ENCODE measurements around the gene PSMB10.

The PSMB10 gene

DNA sequence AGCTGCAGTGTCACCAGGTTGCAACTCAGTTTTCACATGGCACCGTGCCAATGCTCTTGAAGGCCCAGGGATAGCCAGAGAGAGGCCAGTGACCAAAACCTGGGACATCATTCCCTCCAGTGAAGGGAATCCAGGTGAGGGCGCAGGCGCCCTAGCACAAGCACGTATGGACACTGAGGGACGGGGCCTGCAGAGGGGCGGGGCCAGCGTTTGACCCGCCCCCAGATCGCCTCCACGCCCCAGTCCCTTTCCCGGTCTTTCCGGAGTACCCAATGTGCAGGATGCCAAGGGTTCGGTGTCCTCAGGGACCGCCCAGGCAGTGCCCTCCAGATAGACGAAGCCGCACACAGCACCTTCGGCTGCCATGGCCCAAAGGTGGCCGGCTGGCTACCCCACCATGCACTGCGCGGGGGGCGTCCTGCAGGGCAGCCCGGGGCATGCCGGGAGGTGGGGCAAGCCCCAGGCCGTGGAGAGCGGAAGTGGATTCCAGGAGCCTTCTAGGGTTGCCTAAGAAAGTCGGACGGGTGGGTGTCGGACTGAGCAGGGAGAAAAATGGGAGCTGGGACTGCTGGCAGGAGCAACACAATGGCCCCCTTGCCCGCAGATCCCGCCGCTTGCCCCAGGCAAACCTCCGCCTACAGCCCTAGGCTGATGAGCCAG lies 27.1 kb upstream of the PSMB10 start:
- DNase-seq (ENCODE audit: low spot score): no peak

DNA sequence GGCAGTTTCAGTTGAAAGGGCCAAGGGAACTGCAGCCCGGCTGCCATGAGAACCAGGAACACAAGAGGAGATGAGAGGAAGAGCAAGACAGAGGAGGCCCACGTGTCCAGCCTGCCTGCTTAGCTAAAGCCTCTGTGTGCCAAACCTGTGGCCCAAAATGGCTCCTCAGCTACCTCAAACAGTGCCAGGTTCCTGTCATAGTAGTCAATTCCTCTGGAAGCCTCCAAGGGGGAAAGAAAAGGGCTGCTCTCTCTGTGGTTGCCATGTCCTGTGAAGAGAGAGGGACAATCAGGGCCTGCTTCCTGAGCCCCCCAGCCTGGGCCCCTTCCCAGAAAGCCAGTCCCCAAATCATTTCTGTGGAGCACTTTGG lies 26.6 kb upstream of the PSMB10 start:
- DNase-seq (ENCODE audit: low spot score): no peak

GRCh38 chr16:67962135-67962534 lies 25.5 kb upstream of the PSMB10 start:
- no peak for DNase-seq (ENCODE audit: low spot score)

- DNase-seq (ENCODE audit: low spot score): no peak
Observed at GRCh38 chr16:67961551-67961957, 24.9 kb upstream of the PSMB10 start.

DNA sequence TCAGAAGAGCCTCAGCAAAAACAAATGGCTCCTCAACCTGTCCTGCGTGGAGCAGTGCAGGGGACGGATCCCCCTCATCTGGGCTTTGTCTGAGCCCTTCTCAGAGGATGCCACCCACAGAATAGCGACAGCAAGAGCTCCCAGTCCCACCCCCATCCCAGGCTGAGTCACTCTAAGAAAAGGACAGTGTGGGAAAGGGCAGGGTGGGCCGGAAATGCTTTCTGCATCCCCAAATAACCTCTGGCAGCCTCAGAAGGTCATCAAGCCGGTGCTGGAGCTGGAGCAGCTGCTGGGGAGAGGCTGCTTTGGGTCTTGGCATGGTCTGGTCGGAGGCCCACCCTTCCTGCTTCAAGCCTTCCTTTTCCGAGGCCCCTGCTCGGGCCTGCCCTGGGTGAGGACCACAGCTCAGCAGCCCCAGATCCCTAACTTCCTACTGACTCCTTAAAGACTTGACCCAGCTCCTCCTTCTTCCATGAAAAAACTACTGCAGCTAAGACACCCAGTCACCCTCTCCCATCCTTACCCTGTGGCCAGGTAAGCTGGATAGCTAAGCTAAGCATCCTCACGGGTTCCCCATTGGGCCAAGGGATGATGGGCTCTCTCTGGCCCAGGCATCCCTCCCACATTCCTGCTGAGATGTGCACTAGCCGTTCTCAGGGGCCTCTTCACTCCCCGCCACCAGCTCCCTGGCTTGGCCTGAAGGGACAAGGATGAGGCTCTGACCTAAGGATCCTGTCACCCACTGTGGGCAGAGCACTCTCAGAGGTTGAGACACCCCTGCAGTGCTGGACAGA lies 23.1 kb upstream of the PSMB10 start:
- no peak for DNase-seq (ENCODE audit: low spot score)

DNA sequence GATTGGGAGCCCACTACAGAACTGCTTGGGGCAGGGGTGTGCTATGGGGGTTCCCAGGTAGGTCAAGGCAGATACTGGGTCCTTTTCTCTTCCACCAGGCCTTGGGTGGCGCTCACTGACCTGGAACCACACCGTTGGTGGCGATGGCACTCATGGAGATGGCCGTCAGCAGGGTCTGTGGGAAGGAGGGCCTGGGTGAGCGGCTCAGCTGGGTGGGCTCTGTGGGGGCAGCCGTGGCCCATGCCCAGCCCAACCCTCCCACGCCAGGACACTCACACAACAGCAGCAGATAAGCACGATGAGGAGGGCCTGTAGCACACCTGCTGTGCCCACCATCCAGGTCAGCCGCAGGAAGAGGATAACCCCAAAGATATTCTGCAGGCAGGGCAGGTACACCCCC lies 21.0 kb upstream of the PSMB10 start:
- no peak for DNase-seq (ENCODE audit: low spot score)

DNA sequence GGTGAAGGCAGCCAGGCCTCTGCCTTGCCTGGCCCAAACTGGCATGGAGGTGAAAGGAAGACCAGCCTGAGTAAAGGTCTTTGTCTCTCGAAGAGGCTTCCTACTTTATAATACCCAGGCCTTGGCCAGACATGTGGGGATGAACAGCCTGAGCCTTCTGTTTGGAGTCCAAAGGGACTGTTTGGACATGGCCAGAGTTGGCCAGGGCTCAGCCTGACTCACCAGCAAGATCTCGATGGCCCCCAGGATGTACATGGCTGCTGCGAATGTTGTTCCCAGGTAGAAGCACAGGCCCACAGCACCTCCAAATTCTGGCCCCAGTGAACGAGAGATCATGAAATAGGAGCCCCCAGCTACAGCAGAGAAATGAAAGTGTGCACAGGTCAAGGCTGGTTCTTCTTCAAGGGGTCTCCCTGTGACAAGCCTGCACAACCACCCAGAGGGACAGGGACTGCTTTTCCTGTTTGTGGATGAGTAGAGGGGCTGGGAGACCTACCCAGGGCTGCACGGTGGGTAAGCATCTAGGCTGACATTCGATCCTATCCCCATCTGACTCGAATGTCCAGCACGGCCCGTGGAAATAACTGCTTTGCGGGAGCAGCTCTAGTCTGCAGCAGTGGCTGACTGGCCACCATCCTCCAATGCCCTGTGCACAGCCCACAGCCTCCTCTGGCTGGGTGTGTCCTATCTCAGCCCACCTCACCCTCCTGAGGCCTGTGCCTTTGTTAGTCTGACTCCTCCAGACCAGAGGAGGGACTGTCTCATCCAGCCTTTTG lies 18.0 kb upstream of the PSMB10 start:
- DNase-seq (ENCODE audit: low spot score): no peak

GRCh38 chr16:67953641-67954375 lies 17.2 kb upstream of the PSMB10 start:
- DNase-seq (ENCODE audit: low spot score): no peak

DNA sequence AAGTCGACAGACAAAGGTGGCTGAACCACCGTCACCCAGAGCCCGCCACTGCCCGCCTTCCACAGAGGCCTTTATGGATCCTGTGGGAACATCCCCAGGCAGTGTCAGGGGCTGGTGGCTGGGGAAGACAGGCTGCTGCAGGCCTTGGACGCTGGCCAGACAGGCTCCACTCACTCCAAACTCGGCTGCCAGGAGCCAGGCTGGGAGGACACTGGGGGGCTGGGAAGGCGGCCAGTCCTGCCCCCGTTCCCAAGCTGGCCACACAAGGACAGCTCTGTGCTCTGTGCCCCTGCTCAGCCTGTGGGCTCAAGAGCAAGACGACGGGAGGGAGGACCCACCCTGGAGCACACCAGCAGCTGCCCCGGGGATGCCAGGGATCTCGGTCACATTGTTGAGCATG lies 14.8 kb upstream of the PSMB10 start:
- DNase-seq (ENCODE audit: low spot score): no peak

GRCh38 chr16:67950335-67950843 lies 13.7 kb upstream of the PSMB10 start:
- no peak for DNase-seq (ENCODE audit: low spot score)

GRCh38 chr16:67949645-67950044 lies 13.0 kb upstream of the PSMB10 start:
- no peak for DNase-seq (ENCODE audit: low spot score)

GRCh38 chr16:67948015-67948414 lies 11.4 kb upstream of the PSMB10 start:
- no peak for DNase-seq (ENCODE audit: low spot score)

DNA sequence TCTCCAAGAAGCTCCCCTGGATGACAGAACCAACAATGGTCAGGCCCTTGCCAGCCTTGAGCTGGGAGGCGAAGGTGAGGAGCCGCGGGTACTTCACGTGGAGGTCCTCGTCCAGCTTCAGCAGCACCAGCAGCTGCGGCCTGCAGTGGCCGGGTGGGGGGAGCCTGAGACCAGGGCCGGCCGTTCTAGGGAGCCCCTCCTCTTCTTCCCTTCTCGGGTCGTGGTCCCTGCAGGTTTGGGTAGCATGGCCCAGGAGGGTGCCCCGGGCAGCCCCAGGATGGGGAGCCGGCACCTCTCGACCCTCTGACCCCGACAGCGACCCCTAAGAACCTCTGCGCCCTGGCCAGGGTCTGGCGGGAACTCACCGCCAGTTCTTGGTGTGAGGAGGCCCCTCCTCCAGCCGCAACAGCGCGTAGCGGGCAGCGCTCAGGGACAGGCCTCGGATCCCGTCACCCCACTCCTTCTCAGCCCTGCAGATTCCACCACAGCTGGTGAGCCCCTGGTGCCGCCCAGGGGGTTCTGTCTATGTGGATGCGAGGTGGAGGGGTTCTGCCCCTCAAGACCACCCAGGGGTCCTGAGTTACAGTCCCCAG lies 10.4 kb upstream of the PSMB10 start:
- DNase-seq (ENCODE audit: low spot score): no peak

DNA sequence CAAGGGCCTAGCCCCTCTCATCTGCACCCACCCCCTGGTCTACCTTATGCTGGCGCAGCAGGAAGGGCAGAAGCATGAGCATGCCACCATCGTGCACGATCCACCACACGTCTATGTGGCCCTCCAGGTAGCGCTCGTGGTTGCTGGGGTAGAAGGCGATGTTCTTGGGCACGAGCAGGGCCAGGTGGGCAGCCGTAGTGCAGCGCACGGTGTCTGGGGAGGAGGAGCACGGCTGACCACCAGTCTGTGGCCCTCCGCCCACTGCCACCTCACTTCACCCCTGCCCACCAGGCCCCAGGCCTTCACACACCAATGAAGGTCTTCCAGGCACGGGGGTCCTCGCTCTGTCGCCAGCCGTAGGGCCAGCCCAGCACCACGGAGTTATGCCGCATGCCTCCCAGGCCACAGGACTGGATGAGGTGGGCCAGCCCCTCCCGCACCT lies 9.5 kb upstream of the PSMB10 start:
- DNase-seq (ENCODE audit: low spot score): no peak

DNA sequence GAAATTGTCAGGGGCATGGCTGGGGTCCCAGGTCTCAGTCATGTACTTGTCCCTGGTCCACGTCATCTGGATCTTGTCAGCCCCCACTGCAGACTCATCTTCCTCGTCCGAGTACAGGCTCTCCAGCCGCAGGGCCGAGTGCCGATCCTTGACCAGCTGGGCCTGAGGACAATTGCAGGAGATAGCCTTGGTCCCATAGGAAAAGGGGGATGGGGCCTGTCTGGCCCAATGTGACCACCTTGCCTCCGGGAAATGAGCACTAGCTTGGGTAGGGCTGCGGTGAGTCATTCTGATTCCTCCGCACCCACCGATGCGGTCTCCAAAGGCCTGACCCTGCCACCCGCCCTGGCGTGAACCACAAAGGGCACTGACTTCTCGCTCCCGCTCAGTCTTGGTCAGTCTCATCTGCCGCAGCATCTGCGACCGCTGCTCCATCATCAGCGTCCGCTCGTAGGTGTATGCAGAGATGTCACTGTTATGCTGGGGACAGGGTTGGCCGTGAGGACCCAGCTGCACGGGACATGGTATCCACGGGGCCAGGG lies 8.8 kb upstream of the PSMB10 start:
- no peak for DNase-seq (ENCODE audit: low spot score)

DNA sequence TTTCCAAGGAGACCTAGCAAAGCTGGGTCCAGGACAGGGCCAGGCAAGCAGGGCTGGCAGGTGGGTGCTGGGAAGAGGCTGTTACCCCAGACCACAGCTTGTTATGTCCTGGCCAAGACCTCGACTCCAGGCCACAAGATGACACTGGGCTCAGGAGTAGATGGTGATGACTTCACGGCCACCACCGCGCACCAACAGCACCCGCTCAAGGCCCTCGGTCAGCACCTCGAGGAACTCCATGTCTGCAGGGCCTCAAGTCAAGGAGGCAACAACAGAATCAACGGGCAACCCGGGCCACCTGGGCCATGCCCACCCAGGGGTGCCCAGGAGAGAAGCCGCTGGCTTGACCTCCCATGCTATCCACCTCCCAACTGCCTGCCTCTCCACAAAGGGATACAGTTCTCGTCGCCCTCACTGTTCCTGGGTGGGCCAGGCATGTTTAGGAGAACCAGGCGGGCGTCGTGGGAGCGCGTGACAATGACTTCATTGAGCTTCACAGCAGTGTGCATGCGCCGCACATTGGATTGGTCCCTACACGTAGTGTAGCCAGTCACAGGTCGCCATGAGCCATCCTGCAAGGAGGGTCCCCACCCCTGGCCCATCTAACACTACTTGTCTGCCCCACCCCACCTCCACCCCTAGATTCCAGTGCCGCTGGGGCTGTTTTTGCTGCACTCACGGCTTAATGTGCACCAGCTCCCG lies 8.2 kb upstream of the PSMB10 start:
- DNase-seq (ENCODE audit: low spot score): no peak

- DNase-seq (ENCODE audit: low spot score): no peak
Observed at GRCh38 chr16:67943619-67944504, 7.2 kb upstream of the PSMB10 start, which contains the start of gene LCAT. Gene LCAT, minus strand, starts transcription at chr16:67944120. Its CDS starts 19 bp downstream, at chr16:67944101.

DNA sequence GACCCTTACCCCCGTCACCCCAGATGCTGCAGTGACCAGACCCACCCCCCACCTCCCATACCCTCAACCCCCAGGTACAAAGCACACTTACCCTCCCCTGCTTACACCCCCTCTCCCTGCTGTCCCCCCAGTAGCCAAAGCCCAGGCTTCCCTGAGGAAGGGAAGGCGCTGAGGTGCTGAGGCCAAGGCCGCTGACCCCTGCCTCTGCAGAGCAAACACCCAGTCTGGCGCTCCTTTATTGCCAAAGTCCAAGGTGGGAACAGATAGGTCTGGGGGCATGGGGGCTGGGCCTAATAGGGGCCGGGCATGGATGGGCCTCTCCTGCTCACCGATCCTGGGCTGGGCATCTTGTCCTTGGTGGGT lies 6.6 kb upstream of the PSMB10 start:
- DNase-seq (ENCODE audit: low spot score): no peak

DNA sequence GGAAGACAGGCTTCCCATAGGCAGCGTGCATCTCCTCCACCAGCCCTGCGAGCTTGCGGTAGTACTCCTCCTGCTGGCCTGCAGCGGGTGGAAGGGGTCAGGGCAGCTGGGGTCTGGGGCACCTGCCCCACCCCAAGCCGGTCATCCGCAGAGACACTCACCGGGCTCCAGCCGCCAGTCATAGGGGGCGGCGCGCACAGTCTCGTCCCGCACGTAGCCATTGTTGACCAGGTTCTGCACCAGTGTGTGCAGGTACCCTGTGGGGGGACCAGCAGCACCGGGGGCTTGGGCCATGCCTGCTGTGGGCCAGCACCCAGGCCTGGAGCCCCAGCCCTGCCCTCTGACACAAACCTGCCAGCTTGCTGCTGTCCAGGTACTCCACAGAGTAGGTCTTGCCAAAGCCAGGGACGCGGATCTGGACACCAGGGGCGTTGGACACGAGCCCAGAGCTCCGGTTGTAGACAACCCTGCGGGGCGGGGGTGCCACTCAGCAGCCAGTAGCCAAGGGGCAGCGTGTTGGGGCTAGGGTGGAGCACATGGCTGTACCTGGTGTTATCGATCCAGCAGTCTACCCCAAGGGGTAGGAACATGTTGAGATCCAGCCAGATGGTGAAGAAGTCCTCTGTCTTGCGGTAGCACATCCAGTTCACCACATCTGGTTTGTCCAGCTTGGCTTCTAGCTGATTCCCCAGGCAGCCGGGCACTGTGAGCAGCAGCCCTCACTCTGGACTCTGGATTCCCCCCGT lies 6.0 kb upstream of the PSMB10 start:
- no peak for DNase-seq (ENCODE audit: low spot score)

Measured in germinal center (tissue), 1 donor.